ENCODE results near the gene TPK1. TPM values are rescaled to one million over a fixed set of nuclear protein-coding genes. Genes with fewer than 3 reads are reported as not detected.

TPK1 gene
- total RNA-seq, 1 experiment from 2014 or later, result 3.1 TPM

DNA sequence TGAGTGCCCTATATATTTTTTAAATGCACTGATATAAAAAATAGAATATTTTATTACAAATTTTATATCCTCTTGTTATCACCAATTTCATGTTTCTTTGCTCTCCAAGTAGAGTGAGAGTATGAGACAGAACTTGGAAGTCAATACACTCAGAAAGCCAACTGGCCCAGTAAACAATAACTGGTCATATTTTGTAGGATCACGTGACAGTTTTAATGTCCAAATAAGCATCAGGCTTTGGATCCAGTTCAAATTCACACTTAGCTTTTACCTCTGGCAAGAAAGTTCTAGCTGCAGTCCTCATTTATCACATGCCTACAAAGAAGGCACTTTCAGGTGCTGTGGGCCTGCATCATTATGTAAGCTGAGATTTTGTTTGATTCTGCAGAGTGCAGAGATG, 21.6 kb upstream of the TPK1 start:
- Histone ChIP-seq H2AK5ac (ENCODE audit: insufficient read length, low read length) (no peak overlapping the region), H3K56ac (ENCODE audit: insufficient read length, low read depth, low read length) (no peak overlapping the region), H3K4ac (ENCODE audit: low read depth, low read length) (no peak overlapping the region), H3K4me1 (ENCODE audit: insufficient read depth, low read length) (no peaks in the 10 kb centered on the region; the same call in 1 of the 2 replicates), H3K79me2 (ENCODE audit: insufficient read depth, low read length) (no peaks in the 10 kb centered on the region), H2BK12ac (ENCODE audit: insufficient read length, low read depth, low read length) (no peak overlapping the region), H2BK20ac (ENCODE audit: low read depth, low read length, poor library complexity, severe bottlenecking) (no peak overlapping the region), H2AFZ (ENCODE audit: low read length) (no peak overlapping the region), H2BK5ac (ENCODE audit: insufficient read length, low read length) (no peak overlapping the region), H3T11ph (ENCODE audit: low read length) (no peak overlapping the region), H3K9me3 (ENCODE audit: control insufficient read depth, low read depth, low read length) (no peaks in the 10 kb centered on the region), H2BK120ac (ENCODE audit: low read depth, low read length, poor library complexity, severe bottlenecking) (no peak overlapping the region), H3K4me2 (ENCODE audit: insufficient read depth, insufficient read length, low read length) (no peak overlapping the region), H4K5ac (ENCODE audit: insufficient read length, low read depth, low read length) (no peak overlapping the region), H4K8ac (replicated peaks; ENCODE audit: insufficient read length, low read depth, low read length) (no peak overlapping the region), H4K91ac (ENCODE audit: insufficient read length, low read depth, low read length) (no peak overlapping the region), H3K23me2 (ENCODE audit: insufficient read length, low read depth, low read length, poor library complexity, severe bottlenecking) (no peaks in the 10 kb centered on the region), H4K20me1 (ENCODE audit: control insufficient read depth, insufficient read depth, insufficient read length) (no peaks in the 10 kb centered on the region), H3K27ac (ENCODE audit: insufficient read length, low read depth, low read length) (no peak overlapping the region), H3K27me3 (ENCODE audit: insufficient read depth, low read length) (no peaks in the 10 kb centered on the region), H3K18ac (ENCODE audit: insufficient read length, low read depth, low read length) (no peak overlapping the region), H3K9ac (ENCODE audit: extremely low read depth, insufficient read length, low read length) (no peak overlapping the region), H2BK15ac (ENCODE audit: low read depth, low read length) (no peak overlapping the region), H3K14ac (ENCODE audit: insufficient read depth, low read length) (no peak overlapping the region), H3K23ac (ENCODE audit: insufficient read length, low read depth, low read length) (no peak overlapping the region), H3K79me1 (ENCODE audit: insufficient read depth, low read depth, low read length, poor library complexity, severe bottlenecking) (no peaks in the 10 kb centered on the region)
- Mint-ChIP-seq H3K36me3 (ENCODE audit: insufficient read depth in 1 of 3, low read depth in 3 of 3) (no peaks in the 10 kb centered on the region), H3K27ac (no peak overlapping the region), H3K27me3 (ENCODE audit: low read depth) (no peaks in the 10 kb centered on the region), H3K4me3 (no peak overlapping the region), H3K9me3 (no peaks in the 10 kb centered on the region), H3K4me1 (peaks cover 9 to 10% of the 10 kb centered on the region in 2 experiments)
- no peak for DNase-seq
- TF ChIP-seq, protein P1, sequence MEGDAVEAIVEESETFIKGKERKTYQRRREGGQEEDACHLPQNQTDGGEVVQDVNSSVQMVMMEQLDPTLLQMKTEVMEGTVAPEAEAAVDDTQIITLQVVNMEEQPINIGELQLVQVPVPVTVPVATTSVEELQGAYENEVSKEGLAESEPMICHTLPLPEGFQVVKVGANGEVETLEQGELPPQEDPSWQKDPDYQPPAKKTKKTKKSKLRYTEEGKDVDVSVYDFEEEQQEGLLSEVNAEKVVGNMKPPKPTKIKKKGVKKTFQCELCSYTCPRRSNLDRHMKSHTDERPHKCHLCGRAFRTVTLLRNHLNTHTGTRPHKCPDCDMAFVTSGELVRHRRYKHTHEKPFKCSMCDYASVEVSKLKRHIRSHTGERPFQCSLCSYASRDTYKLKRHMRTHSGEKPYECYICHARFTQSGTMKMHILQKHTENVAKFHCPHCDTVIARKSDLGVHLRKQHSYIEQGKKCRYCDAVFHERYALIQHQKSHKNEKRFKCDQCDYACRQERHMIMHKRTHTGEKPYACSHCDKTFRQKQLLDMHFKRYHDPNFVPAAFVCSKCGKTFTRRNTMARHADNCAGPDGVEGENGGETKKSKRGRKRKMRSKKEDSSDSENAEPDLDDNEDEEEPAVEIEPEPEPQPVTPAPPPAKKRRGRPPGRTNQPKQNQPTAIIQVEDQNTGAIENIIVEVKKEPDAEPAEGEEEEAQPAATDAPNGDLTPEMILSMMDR (conservative IDR thresholded peaks at IDR 0.05), result no peak
- WGBS (ENCODE audit: extremely low coverage, insufficient read length, low lambda C conversion rate), result no CpG with 5 or more reads among the region's 1 CpG

Data from H9 (cell line).